Thyroid gland (tissue), 4 donors: ENCODE measurements around the gene CENPV. TPM values are rescaled to one million over a fixed set of nuclear protein-coding genes. Genes with fewer than 3 reads are reported as not detected.
"Not testable (repeated sequence)": the region's sequence is repeated elsewhere in the genome, so short reads cannot be mapped to it uniquely, and the experiment has no call there.

Experiments
- DNase-seq, 2 donors: peaks; one replicate each; pipeline ENCODE4 v3.0.0-alpha.2; 2019
- H3K27ac ChIP-seq, 3 donors: fragments of 200-600 bp; sonication (generic); 1 replicate in 2 of 3; 2 replicates in 1 of 3; pipeline ENCODE4 v1.5.1; 2016 to 2019; ENCODE audit warnings: mild to moderate bottlenecking in 1 of 3, moderate library complexity in 1 of 3
- H3K27me3 ChIP-seq: fragments of 200-600 bp; sonication (generic); one replicate; pipeline ENCODE4 v1.5.1; 2019
- H3K36me3 ChIP-seq, 2 donors: fragments of 200-600 bp; sonication (generic); one replicate each; pipeline ENCODE4 v1.5.1; 2016 to 2019
- H3K4me1 ChIP-seq, 2 donors: fragments of 200-600 bp; sonication (generic); one replicate each; pipeline ENCODE4 v1.5.1; 2017 to 2019
- H3K4me3 ChIP-seq, 3 donors: fragments of 200-600 bp; sonication (generic); replicated peaks in 1 of 3; 1 replicate in 2 of 3; 2 replicates in 1 of 3; pipeline ENCODE4 v1.5.1; 2016; ENCODE audit warnings: mild to moderate bottlenecking in 1 of 3
- H3K9me3 ChIP-seq: fragments of 200-600 bp; sonication (generic); one replicate; pipeline ENCODE4 v1.5.1; 2017
- POLR2A ChIP-seq, 2 donors: fragments of 450-650 bp; IDR thresholded peaks; one replicate each; pipeline ENCODE4 v1.6.1; 2017; ENCODE audit warnings: antibody characterized with exemption in 2 of 2, mild to moderate bottlenecking in 2 of 2, moderate library complexity in 1 of 2
- whole genome bisulfite sequencing, 2 donors: methylation state at CpG; one replicate each; pipeline ENCODE4 v1.1.5; 2017; 5-methylcytosine and 5-hydroxymethylcytosine counted together
- intact Hi-C: fragments of 100-400 bp; cut with DNase I; formaldehyde crosslinking; loops from one replicate; pipeline ENCODE4 v1.15.1; 2023
- total RNA-seq, 4 donors: library from RNA; depleted of rRNA; stranded (reverse); fragments of >200 nt; gene quantifications; one replicate each; pipeline ENCODE4 v1.2.3, GENCODE V29; 2016
- TF ChIP-seq, protein P1 (sequence below), 6 experiments: fragments of 200-600 bp in 3 of 6; fragments of 450-650 bp in 3 of 6; sonication (generic) in 3 of 6; IDR thresholded peaks; one replicate each; pipeline ENCODE4 v1.5.1; 2016 to 2019; ENCODE audit warnings: antibody characterized with exemption in 6 of 6, mild to moderate bottlenecking in 2 of 6, inconsistent platforms in 1 of 6, moderate library complexity in 1 of 6

Gene CENPV
- total RNA-seq, 4 donors from 2014 or later = 4.3 to 16.7 (median 12.8) TPM

DNA sequence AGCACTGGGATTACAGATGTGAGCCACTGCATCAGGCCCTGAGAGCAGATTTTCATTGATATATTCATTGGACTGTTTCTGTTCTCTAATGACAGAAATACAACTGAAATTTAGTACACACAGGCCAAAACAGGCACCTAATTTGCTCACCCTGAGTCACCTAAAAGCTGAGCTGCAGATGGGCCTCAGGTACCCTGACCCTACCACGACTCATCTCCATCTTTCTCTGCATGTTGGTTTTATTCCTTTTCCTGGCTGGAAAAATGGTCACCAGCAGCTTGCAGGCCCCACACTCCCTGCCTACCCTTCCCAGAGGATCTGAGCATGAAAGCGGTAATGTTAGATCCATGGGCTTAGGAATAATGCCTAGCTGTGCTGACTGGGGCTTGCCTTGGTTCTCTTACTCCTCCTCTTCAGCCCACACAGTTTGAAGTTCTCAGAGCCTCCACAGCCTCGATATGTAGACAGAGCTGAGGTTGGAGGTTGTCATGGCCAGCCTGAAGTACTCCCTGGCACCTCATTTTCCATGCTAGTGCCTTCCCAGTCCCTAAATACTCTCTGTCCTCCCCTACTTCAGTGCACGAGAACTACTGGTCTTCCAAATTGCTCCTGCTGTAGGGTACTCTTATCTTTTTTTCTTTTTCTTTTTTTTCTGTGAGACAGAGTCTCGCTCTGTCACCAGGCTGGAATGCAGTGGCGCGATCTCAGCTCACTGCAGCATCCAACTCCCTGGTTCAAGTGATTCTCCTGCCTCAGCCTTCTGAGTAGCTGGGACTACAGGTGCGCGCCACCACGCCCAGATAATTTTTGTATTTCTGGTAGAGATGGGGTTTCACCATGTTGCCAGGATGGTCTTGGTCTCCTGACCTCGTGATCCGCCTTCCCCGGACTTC is 51.1 kb downstream of the CENPV start:
- H3K4me3 ChIP-seq = no peak overlapping the region
- 95% methylated on average over 13 of the region's 13 CpGs for WGBS, 2 donors
- no peaks in the 10 kb centered on the region for H3K4me1 ChIP-seq
- TF ChIP-seq, protein P1, sequence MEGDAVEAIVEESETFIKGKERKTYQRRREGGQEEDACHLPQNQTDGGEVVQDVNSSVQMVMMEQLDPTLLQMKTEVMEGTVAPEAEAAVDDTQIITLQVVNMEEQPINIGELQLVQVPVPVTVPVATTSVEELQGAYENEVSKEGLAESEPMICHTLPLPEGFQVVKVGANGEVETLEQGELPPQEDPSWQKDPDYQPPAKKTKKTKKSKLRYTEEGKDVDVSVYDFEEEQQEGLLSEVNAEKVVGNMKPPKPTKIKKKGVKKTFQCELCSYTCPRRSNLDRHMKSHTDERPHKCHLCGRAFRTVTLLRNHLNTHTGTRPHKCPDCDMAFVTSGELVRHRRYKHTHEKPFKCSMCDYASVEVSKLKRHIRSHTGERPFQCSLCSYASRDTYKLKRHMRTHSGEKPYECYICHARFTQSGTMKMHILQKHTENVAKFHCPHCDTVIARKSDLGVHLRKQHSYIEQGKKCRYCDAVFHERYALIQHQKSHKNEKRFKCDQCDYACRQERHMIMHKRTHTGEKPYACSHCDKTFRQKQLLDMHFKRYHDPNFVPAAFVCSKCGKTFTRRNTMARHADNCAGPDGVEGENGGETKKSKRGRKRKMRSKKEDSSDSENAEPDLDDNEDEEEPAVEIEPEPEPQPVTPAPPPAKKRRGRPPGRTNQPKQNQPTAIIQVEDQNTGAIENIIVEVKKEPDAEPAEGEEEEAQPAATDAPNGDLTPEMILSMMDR (IDR thresholded peaks at IDR 0.05) = no peak
- no peak for TF ChIP-seq POLR2A (IDR thresholded peaks at IDR 0.05)
- no peaks in the 10 kb centered on the region for H3K27me3 ChIP-seq
- no peak overlapping the region for H3K27ac ChIP-seq
- intact Hi-C loops = no loop called here
- no peaks in the 10 kb centered on the region for H3K9me3 ChIP-seq
- DNase-seq = no peak
- peaks cover 0 to 4% of the 10 kb centered on the region in 2 donors for H3K36me3 ChIP-seq

- H3K27me3 ChIP-seq = no peaks in the 10 kb centered on the region
- intact Hi-C loops = no loop called here
- DNase-seq = no peak
- H3K9me3 ChIP-seq = no peaks in the 10 kb centered on the region
- WGBS, 2 donors = 90 to 96% methylated on average over 3 of the region's 3 CpGs
- no peaks in the 10 kb centered on the region for H3K36me3 ChIP-seq
- H3K27ac ChIP-seq = no peak overlapping the region
- no peak for TF ChIP-seq POLR2A (IDR thresholded peaks at IDR 0.05)
- TF ChIP-seq, protein P1 (IDR thresholded peaks at IDR 0.05) = no peak
- no peak overlapping the region for H3K4me3 ChIP-seq
- no peaks in the 10 kb centered on the region for H3K4me1 ChIP-seq
These were observed 52.7 kb downstream of the CENPV start for GRCh38 chr17:16300554-16300953.

- Histone ChIP-seq H3K4me1 (no peaks in the 10 kb centered on the region), H3K36me3 (no peaks in the 10 kb centered on the region), H3K27ac (no peak overlapping the region), H3K4me3 (no peak overlapping the region), H3K27me3 (no peaks in the 10 kb centered on the region), H3K9me3 (no peaks in the 10 kb centered on the region)
- WGBS, 2 donors = 95% methylated on average over 1 of the region's 1 CpG
- intact Hi-C loops = no loop called here
- no peak for DNase-seq
- TF ChIP-seq, protein P1 (IDR thresholded peaks at IDR 0.05) = no peak
- TF ChIP-seq POLR2A (IDR thresholded peaks at IDR 0.05) = no peak
These were observed 55.1 kb downstream of the CENPV start for GRCh38 chr17:16298140-16298662.

- Histone ChIP-seq H3K4me3 (no peak overlapping the region), H3K36me3 (no peaks in the 10 kb centered on the region), H3K9me3 (no peaks in the 10 kb centered on the region), H3K4me1 (no peaks in the 10 kb centered on the region), H3K27me3 (no peaks in the 10 kb centered on the region), H3K27ac (no peak overlapping the region)
- TF ChIP-seq, protein P1 (IDR thresholded peaks at IDR 0.05) = no peak
- TF ChIP-seq POLR2A (IDR thresholded peaks at IDR 0.05) = no peak
- intact Hi-C loops = no loop called here
- DNase-seq = no peak
- WGBS, 2 donors = 83 to 87% methylated on average over 11 of the region's 11 CpGs
These were observed 55.7 kb downstream of the CENPV start for GRCh38 chr17:16297367-16298139.

- H3K4me3 ChIP-seq, intact Hi-C loops, DNase-seq, H3K4me1 ChIP-seq, H3K27ac ChIP-seq, H3K9me3 ChIP-seq, H3K36me3 ChIP-seq, H3K27me3 ChIP-seq: not testable (repeated sequence)
- 96% methylated on average over 3 of the region's 3 CpGs for WGBS, 2 donors
These were observed 57.2 kb downstream of the CENPV start for GRCh38 chr17:16296072-16296471.
